Central memory CD4-positive, alpha-beta T cell (primary cell): ENCODE data around the gene COQ6.
A peak's percentile ranks its signal among the peaks of the same experiment; 100 is the strongest.
"Not testable (repeated sequence)": the region's sequence is repeated elsewhere in the genome, so short reads cannot be mapped to it uniquely, and the experiment has no call there.

ENCODE experiments used
- DNase-seq: peaks from one replicate; pipeline ENCODE4 v3.0.0; 2022
- total RNA-seq, 3 experiments: gene quantifications; one replicate each; lab custom pipeline; 2026; lab: John Stamatoyannopoulos, UW

The COQ6 gene
- 17.3 to 33.0 (median 30.9) reads per million in 3 experiments for total RNA-seq

DNA sequence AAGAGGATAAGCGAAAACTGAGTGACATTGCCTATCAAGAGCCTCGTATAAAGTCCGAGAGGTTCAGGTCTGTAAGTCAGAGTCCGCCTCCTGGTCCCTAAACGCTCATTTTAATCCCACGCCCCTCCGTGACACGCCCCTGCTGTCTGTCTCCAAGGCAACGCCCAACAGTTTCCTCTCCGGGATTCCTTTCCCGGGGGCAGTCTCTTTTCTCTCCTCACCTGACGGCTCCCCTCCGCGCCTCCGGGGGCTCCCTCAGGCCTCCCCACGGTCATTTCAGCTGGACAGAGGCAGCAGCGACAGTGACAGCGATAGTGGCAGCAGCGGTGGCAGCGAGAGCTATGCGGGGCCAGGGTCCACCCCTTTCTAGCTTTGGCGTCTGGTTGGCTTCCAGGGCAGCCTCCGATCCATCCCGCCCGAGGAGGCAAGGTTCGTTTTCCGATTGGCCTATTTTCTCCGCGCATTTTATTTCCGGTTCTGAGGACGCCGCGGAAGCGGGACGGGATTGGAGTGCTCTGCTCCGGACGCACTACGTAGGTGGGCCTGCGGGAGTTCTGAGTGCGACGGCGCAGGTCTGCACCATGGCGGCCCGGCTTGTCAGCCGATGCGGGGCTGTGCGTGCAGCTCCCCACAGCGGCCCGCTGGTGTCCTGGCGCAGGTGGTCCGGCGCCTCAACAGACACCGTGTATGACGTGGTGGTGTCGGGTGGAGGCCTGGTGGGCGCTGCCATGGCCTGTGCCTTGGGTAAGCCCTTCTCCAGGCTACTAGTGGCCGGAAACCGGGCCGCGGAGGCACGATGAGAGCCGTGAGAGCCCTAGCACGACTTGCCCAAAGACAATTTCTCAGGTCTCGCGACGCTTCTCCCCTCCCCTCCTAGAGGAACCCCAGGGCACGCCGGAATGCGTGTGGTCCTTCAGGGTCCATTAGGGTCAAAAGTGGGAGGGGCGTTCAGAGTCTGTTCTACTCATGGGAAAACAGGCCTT is at the start of gene COQ6, which contains the start of gene FAM161B:
Gene COQ6 (plus strand): TSS at position 551 of the 983 bp plus-strand sequence. CDS start 31 bp downstream, at position 582.
Gene FAM161B (minus strand): TSS at position 343 of the 983 bp plus-strand sequence. CDS start 68 bp downstream, at position 275.
- DNase-seq, result peak; percentile 96

DNA sequence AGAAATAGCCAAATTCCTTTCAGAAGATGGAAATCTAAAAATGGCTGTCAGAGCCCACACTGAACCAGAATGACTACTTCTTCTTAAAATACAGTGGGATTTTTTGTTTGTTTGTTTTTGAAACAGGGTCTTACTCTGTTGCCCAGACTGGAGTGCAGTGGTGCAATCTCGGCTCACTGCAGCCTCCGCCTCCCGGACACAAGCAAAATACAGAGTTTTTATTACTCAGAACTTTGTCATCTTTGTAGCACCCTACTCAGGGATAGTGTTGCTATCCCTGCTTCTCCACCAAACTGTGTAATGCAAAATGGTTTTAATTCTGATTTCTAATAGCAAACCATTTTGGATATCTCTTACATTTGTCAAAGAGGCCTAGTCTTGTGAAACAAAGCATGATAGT is 47.1 kb upstream of the COQ6 start:
- no peak for DNase-seq

DNA sequence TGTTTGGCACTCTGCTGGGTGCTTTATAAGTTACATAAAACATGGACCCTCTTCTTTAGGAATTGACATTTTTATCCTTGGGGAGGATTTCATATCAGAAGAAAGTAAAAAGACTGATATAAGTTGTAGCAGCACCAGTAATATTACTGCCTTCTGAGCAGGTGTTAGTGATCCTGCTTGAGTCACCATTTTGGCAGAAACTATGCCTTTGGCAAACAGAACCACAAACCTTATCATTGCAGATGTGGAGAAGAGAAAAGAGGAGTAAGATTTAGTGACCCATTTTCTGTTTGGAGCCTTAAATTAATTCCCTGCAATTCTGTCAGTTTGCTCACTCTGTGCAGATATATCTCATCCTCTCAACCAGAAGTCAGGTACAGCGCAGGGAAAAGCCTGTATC is 40.4 kb upstream of the COQ6 start:
- DNase-seq, result no peak

DNA sequence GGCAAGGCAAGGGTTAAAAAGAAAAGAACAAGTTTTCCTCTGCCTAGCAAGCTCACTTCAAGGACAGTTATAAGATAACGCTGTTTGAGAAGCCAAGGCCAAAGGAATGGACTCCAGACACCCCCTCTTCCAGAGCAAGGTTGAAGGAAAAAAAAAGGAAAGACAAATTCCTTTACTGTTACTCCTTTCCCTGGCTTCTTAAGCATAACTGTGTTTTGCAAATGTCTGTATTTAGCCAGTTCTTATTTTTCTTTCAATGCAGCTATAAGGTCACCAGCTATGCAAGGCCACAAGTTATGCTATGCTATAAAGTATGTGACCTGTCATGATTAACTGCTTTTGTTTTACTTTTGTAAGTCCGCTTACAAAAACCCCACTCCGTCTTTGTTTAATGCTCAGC is 36.8 kb upstream of the COQ6 start:
- DNase-seq, result no peak

DNA sequence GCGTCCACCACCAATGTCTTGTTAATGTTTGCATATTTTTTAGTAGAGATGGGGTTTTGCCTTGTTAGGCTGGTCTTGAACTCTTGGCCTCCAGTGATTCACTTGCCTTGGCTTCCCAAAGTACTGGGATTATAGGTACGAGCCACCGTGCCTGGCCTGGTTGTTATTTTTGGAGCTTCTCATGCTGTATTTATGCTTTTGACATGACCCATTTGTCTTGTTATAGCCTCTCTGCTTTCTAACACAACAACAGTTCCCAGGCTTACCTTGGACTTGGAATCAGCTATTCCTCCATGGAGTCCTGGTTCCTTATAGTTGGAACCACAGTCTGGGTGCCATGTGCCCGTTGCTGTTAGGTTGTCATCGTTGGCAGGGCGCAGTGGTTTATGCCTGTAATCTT is 33.8 kb upstream of the COQ6 start:
- DNase-seq, result no peak

DNA sequence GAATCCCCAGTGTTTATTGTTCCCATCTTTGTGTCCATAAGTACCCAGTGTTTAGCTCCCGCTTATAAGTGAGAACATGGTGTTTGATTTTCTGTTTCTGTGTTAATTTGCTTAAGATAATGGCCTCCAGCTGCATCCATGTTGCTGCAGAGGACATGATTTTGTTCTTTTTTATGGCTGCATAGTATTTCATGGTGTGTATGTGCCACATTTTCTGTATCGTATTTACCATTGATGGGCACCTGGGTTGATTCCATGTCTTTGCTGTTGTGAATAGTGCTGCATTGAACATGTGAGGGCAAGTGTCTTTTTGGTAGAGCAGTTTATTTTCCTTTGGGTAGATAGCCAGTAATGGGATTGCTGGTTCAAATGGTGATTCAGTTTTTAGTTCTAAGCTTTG is 30.6 kb upstream of the COQ6 start:
- not testable (repeated sequence) for DNase-seq

DNA sequence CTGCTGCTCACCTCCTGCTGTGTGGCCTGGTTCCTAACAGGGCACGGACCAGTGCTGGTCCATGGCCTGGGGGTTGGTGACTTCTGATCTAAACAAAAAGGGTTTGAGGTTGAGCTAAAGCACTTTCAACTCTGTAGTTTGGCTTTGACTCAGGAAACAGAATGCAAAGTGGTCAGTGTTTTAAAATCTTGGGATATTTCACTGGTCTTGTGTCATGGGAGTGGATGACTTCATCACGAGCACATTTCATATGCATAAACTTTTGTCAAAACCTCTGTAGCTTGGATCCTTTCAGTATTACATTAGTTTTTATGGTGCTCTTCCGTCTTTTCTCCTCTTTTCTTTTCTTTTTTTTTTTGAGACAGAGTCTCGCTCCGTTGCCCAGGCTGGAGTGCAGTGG is 25.8 kb upstream of the COQ6 start:
- no peak for DNase-seq

DNA sequence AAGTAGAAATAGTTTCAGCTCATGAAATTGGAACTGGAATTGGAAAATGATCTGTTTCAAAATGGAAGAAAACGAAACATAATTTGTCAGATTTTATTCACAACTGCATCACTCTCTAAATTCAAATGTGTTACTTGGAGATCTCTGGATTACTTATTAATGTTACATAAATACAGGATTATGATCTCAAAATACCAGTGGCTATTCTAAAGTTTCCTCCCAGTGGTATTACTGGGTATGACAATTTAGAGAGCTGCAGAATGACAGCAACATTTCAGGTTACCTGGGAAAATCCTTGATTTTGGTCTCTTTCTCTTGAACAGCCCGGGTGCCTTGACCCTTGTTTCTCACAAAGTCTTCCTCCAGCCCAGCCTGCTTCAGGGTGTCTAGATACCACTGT is 14.4 kb upstream of the COQ6 start:
- no peak for DNase-seq

DNA sequence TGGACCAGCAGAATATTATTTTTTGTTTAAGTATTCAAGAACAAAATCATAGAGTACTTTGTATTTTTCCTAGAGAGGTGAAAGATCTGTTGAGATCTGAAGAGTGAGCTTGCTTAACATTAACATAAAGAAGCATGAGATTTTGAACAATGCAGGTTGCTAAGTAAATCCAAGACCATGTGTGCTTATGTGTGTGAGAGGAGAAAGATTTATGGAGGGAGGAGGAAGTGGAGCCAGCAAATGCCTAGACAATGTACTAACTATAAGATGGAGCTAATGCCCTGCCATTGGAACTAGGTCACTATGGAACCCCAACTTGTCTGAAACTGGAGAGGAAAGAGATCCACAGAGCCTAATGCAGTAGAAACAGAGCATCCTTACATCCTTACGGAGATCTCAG is 13.6 kb upstream of the COQ6 start:
- no peak for DNase-seq

DNA sequence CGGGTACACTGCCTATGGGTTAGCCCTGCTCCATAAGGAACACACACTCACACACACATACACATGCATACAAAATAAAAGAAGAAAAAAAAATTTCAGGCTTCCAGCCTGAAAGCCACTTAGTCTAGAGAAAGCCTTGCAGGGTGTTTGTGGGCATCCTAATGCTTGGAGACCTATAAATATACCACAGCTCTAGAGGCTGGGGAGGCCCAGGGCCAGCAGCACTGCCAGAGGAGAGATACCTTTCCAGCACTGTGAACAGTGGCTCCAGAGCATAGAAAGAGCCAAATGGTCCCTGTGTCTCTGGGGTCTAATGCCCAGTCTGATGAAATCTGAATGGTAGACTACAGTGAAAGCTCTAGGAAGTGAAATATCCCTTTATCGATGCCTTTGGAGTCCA is 13.1 kb upstream of the COQ6 start:
- no peak for DNase-seq

DNA sequence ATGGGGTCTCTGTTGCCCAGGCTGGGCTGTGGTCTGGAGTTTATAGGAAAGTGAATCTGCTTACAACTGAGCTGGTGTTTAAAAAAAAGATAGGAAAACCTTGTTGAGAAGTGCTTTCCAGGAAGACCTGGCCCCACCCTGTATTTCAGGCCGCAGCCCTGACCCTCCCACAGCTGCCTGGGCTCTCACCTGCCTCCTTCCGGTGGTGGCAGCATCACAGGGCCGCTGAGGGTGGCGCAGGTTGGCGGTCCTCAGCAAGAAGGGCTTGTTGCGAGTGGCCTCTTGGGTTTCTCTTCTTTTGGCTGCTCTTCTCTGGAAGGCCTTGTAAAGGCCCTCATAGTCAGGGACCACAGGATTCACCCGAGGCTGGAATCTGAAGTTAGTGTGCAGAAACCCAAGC is 7.9 kb upstream of the COQ6 start:
- no peak for DNase-seq

DNA sequence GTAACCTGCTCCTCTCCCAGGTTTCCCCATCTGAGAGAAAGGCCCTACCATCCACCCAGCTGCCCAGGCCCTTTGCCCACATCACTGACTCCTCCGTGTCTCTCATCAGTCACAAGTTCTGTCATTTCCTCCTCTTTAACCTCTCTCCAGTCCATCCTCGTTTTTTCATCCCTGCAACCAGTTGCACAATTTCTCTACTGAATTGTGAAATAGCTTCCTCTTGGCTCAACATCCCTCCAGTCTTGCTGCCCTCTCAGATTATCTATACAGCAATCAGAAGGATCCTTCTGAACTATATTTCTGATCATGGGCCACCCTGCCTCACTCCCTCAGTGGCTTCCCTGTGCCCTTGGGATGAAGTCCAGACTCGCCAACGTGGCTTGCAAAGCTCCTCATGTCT is 7.0 kb upstream of the COQ6 start:
- DNase-seq, result no peak

DNA sequence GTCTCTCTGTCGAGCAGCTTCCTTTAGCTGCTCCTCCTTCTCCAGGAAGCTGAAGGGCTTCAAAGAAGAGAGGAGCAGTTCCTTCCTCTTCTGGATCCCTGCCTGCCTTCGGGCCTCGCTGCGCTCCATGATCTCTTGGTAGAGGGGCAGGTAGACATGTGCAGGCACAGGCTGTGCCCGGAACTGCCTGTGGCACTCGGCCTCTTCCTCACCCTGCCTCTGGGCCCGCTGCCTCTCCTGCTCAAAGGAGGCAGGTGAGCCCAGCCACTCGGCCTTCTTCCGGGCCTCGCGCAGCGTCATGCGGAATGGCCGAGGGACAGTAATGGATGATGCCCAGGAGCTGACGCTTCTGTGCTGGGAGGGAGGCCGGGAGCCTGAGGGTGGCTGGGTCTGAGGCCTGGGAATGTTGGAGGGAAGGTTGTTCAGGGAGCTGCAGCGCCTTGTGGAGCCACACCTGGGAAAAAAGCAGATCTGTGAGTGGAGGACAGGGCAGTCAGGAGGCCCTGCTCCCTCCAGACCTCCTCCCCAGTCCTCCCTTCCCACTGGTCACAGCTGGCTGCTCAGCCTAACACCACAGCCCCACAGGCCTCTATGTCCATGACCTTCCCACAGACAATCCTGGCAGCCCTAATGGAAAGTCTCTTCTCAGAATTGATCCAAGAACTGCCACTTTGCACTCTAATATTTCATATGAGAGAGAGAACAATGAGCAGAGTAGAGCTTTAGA is 5.5 kb upstream of the COQ6 start:
- DNase-seq, result no peak

DNA sequence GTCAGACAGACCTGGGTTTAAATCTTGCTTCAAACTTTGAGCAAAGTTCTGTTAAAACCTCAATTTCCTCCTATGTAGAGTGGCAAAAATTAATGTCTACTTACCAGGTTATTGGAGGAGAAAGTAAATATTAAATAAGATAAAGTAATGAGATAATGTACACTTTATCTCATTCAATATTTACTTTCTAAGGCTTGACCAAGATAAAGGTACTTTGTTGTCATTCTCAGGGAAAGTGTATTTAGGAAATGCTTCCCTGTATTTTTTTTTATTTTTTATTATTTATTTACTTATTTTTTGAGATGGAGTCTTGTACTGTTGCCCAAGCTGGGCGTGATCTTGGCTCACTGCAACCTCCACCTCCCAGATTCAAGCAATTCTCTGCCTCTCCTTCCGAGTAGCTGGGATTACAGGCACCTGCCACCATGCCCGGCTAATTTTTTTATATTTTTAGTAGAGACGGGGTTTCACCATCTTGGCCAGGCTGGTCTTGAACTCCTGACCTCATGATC is 4.9 kb upstream of the COQ6 start:
- DNase-seq, result no peak

DNA sequence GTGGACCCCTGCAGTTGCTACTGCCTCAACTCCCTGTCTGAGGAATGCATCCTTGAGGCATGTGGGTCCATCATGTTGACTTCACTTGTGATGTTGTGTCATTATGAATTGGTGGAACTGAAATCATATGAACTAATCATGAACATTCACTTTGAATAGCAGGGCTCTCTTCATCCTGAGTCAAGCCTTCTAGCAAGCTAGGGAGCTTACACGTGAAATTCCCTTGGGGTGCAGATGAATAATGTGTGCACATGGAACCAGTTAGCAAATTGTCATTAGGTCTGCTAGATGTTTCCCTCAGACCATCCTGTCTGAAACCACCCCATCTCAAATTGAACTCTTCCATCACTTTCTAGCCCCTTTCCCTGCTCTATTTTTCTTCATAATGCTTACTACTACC is 3.6 kb downstream of the COQ6 start:
- DNase-seq, result no peak

DNA sequence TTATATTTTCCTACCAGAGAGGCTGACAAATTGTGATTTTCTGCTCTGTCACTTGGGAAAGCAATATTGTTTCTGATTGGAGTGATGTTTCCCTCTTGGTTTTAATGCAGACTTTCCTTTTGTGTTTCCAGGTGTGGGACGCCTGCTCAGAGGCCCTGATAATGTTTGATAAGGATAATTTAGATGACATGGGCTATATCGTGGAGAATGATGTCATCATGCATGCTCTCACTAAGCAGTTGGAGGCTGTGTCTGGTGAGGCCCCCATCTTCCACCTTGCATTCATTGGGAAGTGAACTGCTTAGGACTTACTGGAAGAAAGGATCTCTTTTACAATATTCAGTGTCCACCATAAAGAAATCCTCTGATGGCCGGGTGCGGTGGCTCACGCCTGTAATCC is 5.6 kb downstream of the COQ6 start:
- no peak for DNase-seq

DNA sequence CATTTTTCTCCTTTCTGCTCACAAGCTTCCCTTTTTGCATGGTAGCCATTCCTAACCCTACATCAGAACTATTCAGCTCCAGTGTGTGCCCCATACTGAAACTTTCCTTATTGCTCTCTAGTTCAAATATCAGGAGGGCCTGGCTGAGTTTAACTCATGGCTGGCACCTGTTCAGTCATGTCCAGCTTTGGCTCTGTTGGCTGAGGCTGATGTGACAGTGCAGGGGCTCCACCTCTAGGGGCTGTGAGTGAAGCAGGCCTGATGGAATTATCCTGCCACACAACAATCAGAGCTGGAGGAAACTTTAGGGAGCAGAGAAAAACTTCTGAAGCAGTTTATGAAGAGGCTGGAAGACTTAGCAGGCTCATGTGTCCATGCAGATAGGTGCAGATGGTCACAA is 8.5 kb downstream of the COQ6 start:
- DNase-seq, result no peak

DNA sequence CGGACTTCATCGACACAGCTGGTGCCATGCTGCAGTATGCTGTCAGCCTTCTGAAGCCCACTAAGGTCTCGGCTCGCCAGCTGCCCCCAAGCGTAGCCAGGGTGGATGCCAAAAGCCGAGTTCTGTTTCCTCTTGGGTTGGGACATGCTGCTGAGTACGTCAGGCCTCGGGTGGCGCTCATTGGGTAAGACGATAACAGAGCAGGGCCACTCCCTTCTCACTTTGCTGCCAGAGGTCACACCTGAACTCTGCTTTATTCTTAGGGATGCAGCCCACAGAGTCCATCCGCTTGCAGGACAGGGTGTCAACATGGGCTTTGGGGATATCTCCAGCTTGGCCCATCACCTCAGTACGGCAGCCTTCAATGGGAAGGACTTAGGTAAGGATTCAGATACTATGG is 11.1 kb downstream of the COQ6 start:
- no peak for DNase-seq

DNA sequence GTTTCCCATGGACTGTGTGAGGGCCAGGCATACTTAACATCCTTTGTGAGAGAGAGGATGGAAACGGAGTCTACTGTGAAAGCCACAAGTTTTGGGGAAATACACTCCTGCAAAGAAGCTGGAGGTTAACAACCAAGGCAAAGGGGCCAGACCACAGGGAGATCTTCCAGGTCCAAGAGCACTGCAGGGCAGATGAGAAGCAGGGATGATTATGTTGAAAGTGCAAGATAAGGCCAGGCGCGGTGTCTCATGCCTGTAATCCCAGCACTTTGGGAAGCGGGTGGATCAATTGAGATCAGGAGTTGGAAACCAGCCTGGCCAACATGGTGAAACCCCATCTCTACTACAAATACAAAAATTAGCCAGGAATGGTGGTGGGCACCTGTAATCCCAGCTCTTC is 15.1 kb downstream of the COQ6 start:
- DNase-seq, result no peak

DNA sequence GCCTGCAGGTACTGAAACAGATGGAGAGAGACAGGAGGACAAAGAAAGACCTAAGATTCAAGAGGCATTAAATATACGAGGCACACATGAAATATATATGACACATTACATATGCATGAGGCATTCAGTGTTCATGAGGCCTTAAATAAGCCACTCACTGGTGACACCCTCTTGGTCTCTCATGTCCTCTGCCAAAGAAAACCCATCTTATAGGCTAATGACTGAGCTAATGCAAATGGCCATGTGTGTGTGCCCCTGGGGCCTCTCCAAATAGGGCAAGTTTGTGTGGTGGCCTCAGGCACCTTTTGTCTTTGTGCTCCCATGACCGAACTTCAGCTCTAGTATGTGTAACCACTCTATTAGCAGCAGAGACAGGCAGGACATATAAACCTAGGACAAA is 18.8 kb downstream of the COQ6 start:
- no peak for DNase-seq

DNA sequence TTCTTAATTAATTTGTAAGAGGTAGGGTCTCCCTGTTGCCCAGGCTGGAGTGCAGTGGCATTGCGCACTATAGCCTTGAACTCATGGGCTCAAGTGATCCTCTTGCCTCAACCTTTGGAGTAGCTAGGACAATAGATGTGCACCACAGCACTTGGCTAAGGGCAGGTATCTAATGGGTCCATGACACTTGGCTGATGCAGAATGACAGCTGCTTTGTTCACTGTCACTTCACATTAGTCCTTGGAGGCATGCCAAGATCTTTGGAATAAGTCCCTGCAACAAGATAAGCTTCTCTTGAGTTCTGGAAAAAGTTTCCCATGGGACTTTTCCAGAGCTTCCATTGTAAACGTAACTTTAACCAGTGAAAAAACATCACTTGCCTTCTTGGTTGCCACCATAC is 23.4 kb downstream of the COQ6 start:
- no peak for DNase-seq

DNA sequence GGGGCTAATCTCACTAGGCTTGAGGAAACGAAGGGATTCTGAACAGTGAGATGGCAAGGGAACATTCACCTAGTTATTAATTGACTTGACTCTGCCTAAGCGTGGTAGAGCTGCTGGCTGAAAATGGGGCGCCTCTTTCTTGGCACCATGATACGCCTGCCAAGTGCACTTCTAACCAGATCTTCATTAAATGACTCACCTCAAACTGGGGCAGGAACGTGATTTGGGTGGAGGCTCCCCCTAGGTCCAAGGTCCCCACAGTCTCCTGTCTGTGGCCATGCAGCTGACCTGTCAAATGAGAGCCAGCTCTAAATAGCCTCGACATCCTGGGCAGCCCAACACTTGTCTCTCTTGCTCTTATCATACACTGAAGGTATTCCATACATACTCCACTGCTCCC is 26.0 kb downstream of the COQ6 start:
- no peak for DNase-seq

DNA sequence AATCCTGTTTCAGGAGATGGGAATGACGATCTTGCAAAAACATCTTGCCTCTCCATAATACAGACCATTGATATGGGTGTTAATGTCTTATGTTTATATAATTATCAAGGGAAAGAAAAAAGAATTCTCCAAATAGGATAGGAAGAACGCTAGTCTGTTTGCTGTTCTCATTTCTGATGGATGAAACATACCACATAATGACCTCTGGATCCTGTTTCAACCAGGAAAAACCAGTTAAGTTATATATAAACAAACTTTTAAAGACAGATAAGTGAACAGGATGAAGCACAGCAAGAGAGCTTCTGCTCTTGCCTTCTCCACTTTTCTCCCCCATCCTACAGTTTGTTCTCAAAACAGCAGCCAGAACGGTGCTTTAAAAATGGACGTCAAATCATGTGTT is 27.8 kb downstream of the COQ6 start:
- DNase-seq, result no peak

DNA sequence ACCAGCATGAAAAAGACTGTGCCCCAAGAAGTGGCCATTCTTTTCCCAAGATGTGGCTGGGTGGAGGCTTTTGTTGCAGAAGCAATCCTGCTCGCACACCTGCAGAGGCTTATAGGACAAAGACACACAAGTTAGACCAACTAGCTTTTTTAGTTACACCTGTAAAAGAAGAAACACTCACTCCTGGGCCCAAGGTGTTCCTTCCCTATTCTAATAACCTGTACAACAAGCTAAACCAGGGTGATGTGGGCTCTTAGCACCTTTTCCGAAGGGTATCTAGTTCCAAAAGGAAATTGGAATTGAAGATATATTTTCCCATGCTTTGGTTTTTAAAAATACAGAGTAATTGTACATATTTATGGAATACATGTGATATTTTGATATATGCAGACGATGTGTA is 38.0 kb downstream of the COQ6 start:
- no peak for DNase-seq
